GM21447 (cell line): ENCODE measurements around the gene UCN3.
"Not testable (repeated sequence)": the region's sequence is repeated elsewhere in the genome, so short reads cannot be mapped to it uniquely, and the experiment has no call there.

ENCODE experiments used
- ATAC-seq: cut with Tn5 transposase; IDR thresholded peaks from one replicate; pipeline ENCODE4 v1.9.1; 2021; ENCODE audit not compliant: unreplicated experiment

UCN3 gene

GRCh38 chr10:5404208-5405041 is 39.7 kb downstream of the UCN3 start, which contains the start of gene TUBAL3:
Gene TUBAL3 (minus strand): TSS chr10:5404828. CDS start chr10:5404792, 36 bp downstream.
- no peak for ATAC-seq

GRCh38 chr10:5406918-5407317 is 42.2 kb downstream of the UCN3 start:
- no peak for ATAC-seq

- ATAC-seq = not testable (repeated sequence)
Observed at GRCh38 chr10:5410787-5411186, 46.0 kb downstream of the UCN3 start.

- no peak for ATAC-seq
Observed at GRCh38 chr10:5411941-5412276, 47.1 kb downstream of the UCN3 start.

GRCh38 chr10:5412277-5412941 is 47.6 kb downstream of the UCN3 start, which contains the start of gene NET1:
Gene NET1 (plus strand): TSS chr10:5412557. CDS start chr10:5412693, 136 bp downstream.
- ATAC-seq = peak; percentile 98

GRCh38 chr10:5413012-5413938 is 48.5 kb downstream of the UCN3 start:
- ATAC-seq = peak; percentile 8

- no peak for ATAC-seq
Observed at GRCh38 chr10:5416981-5417380, 52.2 kb downstream of the UCN3 start.

GRCh38 chr10:5418584-5418983 is 53.8 kb downstream of the UCN3 start:
- ATAC-seq = no peak

GRCh38 chr10:5419466-5420094 is 54.8 kb downstream of the UCN3 start:
- ATAC-seq = no peak

- no peak for ATAC-seq
Observed at GRCh38 chr10:5423771-5424170, 59.0 kb downstream of the UCN3 start.
